Measurements from ENCODE around the gene KXD1.

DNA sequence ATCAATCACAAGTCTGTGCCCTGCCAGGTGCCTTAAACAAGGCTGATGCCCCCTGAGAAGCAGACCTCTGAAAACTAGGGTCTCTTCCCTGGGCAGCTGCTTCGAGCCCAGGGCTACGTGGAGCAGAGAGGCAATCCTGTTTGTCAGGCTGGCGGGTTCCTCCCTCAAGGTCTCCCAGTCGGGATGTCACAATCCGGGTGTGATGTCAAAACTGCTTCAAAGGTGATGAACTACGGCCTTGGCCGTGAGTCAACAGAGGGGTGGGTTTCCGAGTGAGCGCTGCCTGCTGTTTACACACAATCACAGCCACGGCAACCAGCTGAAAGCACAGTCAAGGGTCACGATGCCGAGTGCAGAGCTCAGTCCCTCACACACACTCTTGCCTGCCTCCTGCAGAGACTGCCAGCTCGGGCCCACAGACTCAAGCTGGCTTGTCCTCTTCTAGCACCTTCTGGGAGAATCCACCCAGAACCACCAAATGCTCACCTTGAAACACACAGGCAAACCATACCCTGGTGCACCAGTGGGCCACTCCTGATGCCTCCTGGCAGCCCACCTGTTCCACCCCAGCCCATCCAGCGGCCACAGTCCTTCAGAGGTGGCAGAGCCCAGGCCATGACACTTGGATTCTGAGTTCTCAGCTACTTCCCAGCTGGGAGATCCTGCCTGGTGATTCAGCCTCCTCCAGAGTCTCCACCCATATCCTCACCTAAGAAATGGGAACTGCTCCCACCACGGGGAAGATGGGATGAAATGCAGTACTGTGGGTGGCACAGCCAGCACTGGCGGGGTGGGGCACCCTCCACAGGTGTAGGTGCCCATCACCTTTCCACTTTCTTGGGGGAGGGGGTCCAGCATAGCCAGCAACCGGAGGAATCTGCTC lies 42.6 kb upstream of the KXD1 start:
- TF ChIP-seq, protein P1, sequence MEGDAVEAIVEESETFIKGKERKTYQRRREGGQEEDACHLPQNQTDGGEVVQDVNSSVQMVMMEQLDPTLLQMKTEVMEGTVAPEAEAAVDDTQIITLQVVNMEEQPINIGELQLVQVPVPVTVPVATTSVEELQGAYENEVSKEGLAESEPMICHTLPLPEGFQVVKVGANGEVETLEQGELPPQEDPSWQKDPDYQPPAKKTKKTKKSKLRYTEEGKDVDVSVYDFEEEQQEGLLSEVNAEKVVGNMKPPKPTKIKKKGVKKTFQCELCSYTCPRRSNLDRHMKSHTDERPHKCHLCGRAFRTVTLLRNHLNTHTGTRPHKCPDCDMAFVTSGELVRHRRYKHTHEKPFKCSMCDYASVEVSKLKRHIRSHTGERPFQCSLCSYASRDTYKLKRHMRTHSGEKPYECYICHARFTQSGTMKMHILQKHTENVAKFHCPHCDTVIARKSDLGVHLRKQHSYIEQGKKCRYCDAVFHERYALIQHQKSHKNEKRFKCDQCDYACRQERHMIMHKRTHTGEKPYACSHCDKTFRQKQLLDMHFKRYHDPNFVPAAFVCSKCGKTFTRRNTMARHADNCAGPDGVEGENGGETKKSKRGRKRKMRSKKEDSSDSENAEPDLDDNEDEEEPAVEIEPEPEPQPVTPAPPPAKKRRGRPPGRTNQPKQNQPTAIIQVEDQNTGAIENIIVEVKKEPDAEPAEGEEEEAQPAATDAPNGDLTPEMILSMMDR (IDR thresholded peaks at IDR 0.05) = no peak
- no peak for TF ChIP-seq GABPA (IDR thresholded peaks at IDR 0.05; ENCODE audit: low read depth)
- TF ChIP-seq TCF12 (IDR thresholded peaks at IDR 0.05) = no peak
- TF ChIP-seq, protein P2, sequence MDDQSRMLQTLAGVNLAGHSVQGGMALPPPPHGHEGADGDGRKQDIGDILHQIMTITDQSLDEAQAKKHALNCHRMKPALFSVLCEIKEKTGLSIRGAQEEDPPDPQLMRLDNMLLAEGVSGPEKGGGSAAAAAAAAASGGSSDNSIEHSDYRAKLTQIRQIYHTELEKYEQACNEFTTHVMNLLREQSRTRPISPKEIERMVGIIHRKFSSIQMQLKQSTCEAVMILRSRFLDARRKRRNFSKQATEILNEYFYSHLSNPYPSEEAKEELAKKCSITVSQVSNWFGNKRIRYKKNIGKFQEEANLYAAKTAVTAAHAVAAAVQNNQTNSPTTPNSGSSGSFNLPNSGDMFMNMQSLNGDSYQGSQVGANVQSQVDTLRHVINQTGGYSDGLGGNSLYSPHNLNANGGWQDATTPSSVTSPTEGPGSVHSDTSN (IDR thresholded peaks at IDR 0.05) = no peak
- TF ChIP-seq RAD21 (IDR thresholded peaks at IDR 0.05; ENCODE audit: low read length) = no peak
- no peak for TF ChIP-seq POLR2AphosphoS5 (IDR thresholded peaks at IDR 0.05; ENCODE audit: low read depth, low read length)
- TF ChIP-seq, protein P3, sequence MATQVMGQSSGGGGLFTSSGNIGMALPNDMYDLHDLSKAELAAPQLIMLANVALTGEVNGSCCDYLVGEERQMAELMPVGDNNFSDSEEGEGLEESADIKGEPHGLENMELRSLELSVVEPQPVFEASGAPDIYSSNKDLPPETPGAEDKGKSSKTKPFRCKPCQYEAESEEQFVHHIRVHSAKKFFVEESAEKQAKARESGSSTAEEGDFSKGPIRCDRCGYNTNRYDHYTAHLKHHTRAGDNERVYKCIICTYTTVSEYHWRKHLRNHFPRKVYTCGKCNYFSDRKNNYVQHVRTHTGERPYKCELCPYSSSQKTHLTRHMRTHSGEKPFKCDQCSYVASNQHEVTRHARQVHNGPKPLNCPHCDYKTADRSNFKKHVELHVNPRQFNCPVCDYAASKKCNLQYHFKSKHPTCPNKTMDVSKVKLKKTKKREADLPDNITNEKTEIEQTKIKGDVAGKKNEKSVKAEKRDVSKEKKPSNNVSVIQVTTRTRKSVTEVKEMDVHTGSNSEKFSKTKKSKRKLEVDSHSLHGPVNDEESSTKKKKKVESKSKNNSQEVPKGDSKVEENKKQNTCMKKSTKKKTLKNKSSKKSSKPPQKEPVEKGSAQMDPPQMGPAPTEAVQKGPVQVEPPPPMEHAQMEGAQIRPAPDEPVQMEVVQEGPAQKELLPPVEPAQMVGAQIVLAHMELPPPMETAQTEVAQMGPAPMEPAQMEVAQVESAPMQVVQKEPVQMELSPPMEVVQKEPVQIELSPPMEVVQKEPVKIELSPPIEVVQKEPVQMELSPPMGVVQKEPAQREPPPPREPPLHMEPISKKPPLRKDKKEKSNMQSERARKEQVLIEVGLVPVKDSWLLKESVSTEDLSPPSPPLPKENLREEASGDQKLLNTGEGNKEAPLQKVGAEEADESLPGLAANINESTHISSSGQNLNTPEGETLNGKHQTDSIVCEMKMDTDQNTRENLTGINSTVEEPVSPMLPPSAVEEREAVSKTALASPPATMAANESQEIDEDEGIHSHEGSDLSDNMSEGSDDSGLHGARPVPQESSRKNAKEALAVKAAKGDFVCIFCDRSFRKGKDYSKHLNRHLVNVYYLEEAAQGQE (IDR thresholded peaks at IDR 0.05; ENCODE audit: low read depth, low read length) = no peak
- TF ChIP-seq RFX5 (IDR thresholded peaks at IDR 0.05; ENCODE audit: low read length) = no peak
- TF ChIP-seq EZH2phosphoT487 (IDR thresholded peaks at IDR 0.05; ENCODE audit: borderline replicate concordance, low read depth) = no peak
- TF ChIP-seq TAF1 (IDR thresholded peaks at IDR 0.05; ENCODE audit: borderline replicate concordance, low read depth, low read length) = no peak
- TF ChIP-seq SMC3 (IDR thresholded peaks at IDR 0.05; ENCODE audit: low read depth, low read length) = no peak
- TF ChIP-seq SIN3A (IDR thresholded peaks at IDR 0.05; ENCODE audit: borderline replicate concordance, low read depth, low read length) = no peak
- no peak for TF ChIP-seq RCOR1 (IDR thresholded peaks at IDR 0.05; ENCODE audit: low read length)

Measured in SK-N-SH (cell line).